ENCODE data around the gene CST11. TPM values are rescaled to one million over a fixed set of nuclear protein-coding genes. Genes with fewer than 3 reads are reported as not detected.
A peak's percentile ranks its signal among the peaks of the same experiment; 100 is the strongest.

The CST11 gene
- total and polyA plus RNA-seq, 4 donors = not detected

GRCh38 chr20:23419657-23419994 lies 33.0 kb downstream of the CST11 start:
- DNase-seq (ENCODE audit: low spot score) = no peak
- peak overlapping the region; percentile 93 to 95 for H3K27ac ChIP-seq (ENCODE audit: low read depth in 1 of 2, low read length in 2 of 2)
- no peaks in the 10 kb centered on the region for H3K9me3 ChIP-seq (ENCODE audit: control insufficient read depth in 4 of 4, low read length in 3 of 4)
- no peaks in the 10 kb centered on the region for H3K27me3 ChIP-seq (ENCODE audit: control insufficient read depth in 4 of 4, insufficient read depth in 4 of 4, low read length in 3 of 4)
- H3K36me3 ChIP-seq (ENCODE audit: control insufficient read depth in 4 of 4, insufficient read depth in 3 of 4, low read depth in 1 of 4, low read length in 3 of 4) = no peaks in the 10 kb centered on the region
- H3K4me1 ChIP-seq (ENCODE audit: control insufficient read depth in 4 of 4, insufficient read depth in 4 of 4, low read length in 3 of 4) = peaks cover 1 to 24% (median 13%) of the 10 kb centered on the region in 4 donors
- WGBS = 39% methylated on average over 5 of the region's 5 CpGs
- TF ChIP-seq MAX (IDR thresholded peaks at IDR 0.05) (no peak), YY1 (IDR thresholded peaks at IDR 0.05) (no peak), TAF1 (conservative IDR thresholded peaks at IDR 0.05) (no peak), CTCF (IDR thresholded peaks at IDR 0.05; ENCODE audit: low read depth, low read length, missing input control) (no peak), RXRA (IDR thresholded peaks at IDR 0.05) (no peak), HNF4G (IDR thresholded peaks at IDR 0.05) (no peak), EGR1 (IDR thresholded peaks at IDR 0.05; ENCODE audit: low read depth in 2 of 2) (no peak), ZBTB33 (IDR thresholded peaks at IDR 0.05) (no peak), GABPA (IDR thresholded peaks at IDR 0.05 in 1 of 2, conservative IDR thresholded peaks at IDR 0.05 in 1 of 2) (no peak), JUND (IDR thresholded peaks at IDR 0.05) (no peak), NR2F2 (IDR thresholded peaks at IDR 0.05) (no peak), REST (IDR thresholded peaks at IDR 0.05) (no peak), FOXA1 (IDR thresholded peaks at IDR 0.05) (no peak), ATF3 (IDR thresholded peaks at IDR 0.05) (no peak), RAD21 (IDR thresholded peaks at IDR 0.05) (no peak)
- H3K9ac ChIP-seq (ENCODE audit: low read depth in 1 of 2, low read length in 2 of 2) = peak overlapping the region in 1 of 2 donors; percentile 80
- peak overlapping the region; percentile 65 to 96 (median 81) for H3K4me3 ChIP-seq (ENCODE audit: low read depth in 1 of 3, low read length in 3 of 3)

- H3K27me3 ChIP-seq (ENCODE audit: control insufficient read depth in 4 of 4, insufficient read depth in 4 of 4, low read length in 3 of 4) = no peaks in the 10 kb centered on the region
- H3K27ac ChIP-seq (ENCODE audit: low read depth in 1 of 2, low read length in 2 of 2) = no peak overlapping the region
- H3K36me3 ChIP-seq (ENCODE audit: control insufficient read depth in 4 of 4, insufficient read depth in 3 of 4, low read depth in 1 of 4, low read length in 3 of 4) = no peaks in the 10 kb centered on the region
- no peaks in the 10 kb centered on the region for H3K9me3 ChIP-seq (ENCODE audit: control insufficient read depth in 4 of 4, low read length in 3 of 4)
- no peak overlapping the region for H3K9ac ChIP-seq (ENCODE audit: low read depth in 1 of 2, low read length in 2 of 2)
- H3K4me1 ChIP-seq (ENCODE audit: control insufficient read depth in 4 of 4, insufficient read depth in 4 of 4, low read length in 3 of 4) = peaks cover 4 to 24% (median 13%) of the 10 kb centered on the region in 4 donors
- H3K4me3 ChIP-seq (ENCODE audit: low read depth in 1 of 3, low read length in 3 of 3) = no peak overlapping the region
- no peak for DNase-seq (ENCODE audit: low spot score)
- no peak for TF ChIP-seq HNF4G (IDR thresholded peaks at IDR 0.05)
- no peak for TF ChIP-seq TAF1 (conservative IDR thresholded peaks at IDR 0.05)
- TF ChIP-seq EGR1 (IDR thresholded peaks at IDR 0.05; ENCODE audit: low read depth in 2 of 2) = no peak
- no peak for TF ChIP-seq SP1 (IDR thresholded peaks at IDR 0.05)
- TF ChIP-seq RXRA (IDR thresholded peaks at IDR 0.05) = no peak
- no peak for TF ChIP-seq JUND (IDR thresholded peaks at IDR 0.05)
- TF ChIP-seq FOXA2 (IDR thresholded peaks at IDR 0.05) = no peak
- no peak for TF ChIP-seq MAX (IDR thresholded peaks at IDR 0.05)
- TF ChIP-seq GABPA (IDR thresholded peaks at IDR 0.05 in 1 of 2, conservative IDR thresholded peaks at IDR 0.05 in 1 of 2) = no peak
- TF ChIP-seq RAD21 (IDR thresholded peaks at IDR 0.05) = no peak
- TF ChIP-seq FOXA1 (IDR thresholded peaks at IDR 0.05) = no peak
- no peak for TF ChIP-seq ATF3 (IDR thresholded peaks at IDR 0.05)
- TF ChIP-seq REST (IDR thresholded peaks at IDR 0.05) = no peak
- no peak for TF ChIP-seq NR2F2 (IDR thresholded peaks at IDR 0.05)
- no peak for TF ChIP-seq HNF4A (conservative IDR thresholded peaks at IDR 0.05)
Measured at GRCh38 chr20:23417861-23418260, 34.8 kb downstream of the CST11 start.
